A549 (cell line): ENCODE data around the gene FAM89B. TPM values are rescaled to one million over a fixed set of nuclear protein-coding genes. Genes with fewer than 3 reads are reported as not detected.

ENCODE experiments used
- ATAC-seq, 2 experiments: fragments of 200-7000 bp in 1 of 2; fragments of >200 bp in 1 of 2; cut with Nextera tagmentation in 1 of 2; cut with Tn5 transposase in 1 of 2; 3 replicates each; pipeline versions ENCODE4 v1.8.0 to v1.9.1; 2018 to 2020; ENCODE audit warnings: mild to moderate bottlenecking in 1 of 2, moderate library complexity in 1 of 2
- CTCF ChIA-PET: fragments of 300-600 bp; sonication (Branson Sonifier 250); formaldehyde crosslinking; extraction: SDS; loops from one replicate; lab custom pipeline; 2021; ENCODE audit warnings: antibody characterized with exemption, inconsistent platforms; lab: Yijun Ruan, JAX
- POLR2A ChIA-PET: fragments of 350-600 bp; formaldehyde crosslinking; extraction: SDS; loops from one replicate; lab custom pipeline; 2021; ENCODE audit warnings: antibody characterized with exemption, inconsistent platforms; lab: Yijun Ruan, JAX
- DNase-seq, 2 experiments: peaks; one replicate each; pipeline versions ENCODE4 v3.0.0 to v3.0.0-alpha.2; 2011 to 2016; ENCODE audit warnings: low read depth in 1 of 2, low spot score in 1 of 2
- FAIRE-seq: peaks from 2 replicates; lab custom pipeline; 2011; peaks lifted over from hg19 to GRCh38; lab: Jason Lieb, UNC
- H3K27ac ChIP-seq, 2 experiments: fragments of >200 bp; sonication (Bioruptor Twin); formaldehyde crosslinking; 3 replicates each; pipeline ENCODE4 v1.5.1; 2016 to 2017
- H3K4me1 ChIP-seq: fragments of >200 bp; sonication (Bioruptor Twin); formaldehyde crosslinking; 3 replicates; pipeline ENCODE4 v1.6.1; 2016
- H3K4me2 ChIP-seq: fragments of >200 bp; sonication (Bioruptor Twin); formaldehyde crosslinking; 3 replicates; pipeline ENCODE4 v1.6.1; 2016
- H3K4me3 ChIP-seq: fragments of >200 bp; sonication (Bioruptor Twin); formaldehyde crosslinking; 3 replicates; pipeline ENCODE4 v1.5.1; 2016
- H3K9me3 ChIP-seq: fragments of >200 bp; sonication (Bioruptor Twin); formaldehyde crosslinking; 3 replicates; pipeline ENCODE4 v1.6.1; 2016
- BHLHE40 ChIP-seq: IDR thresholded peaks from 2 replicates; pipeline ENCODE4 v1.6.1; 2012; ENCODE audit warnings: low read depth, low read length, inconsistent platforms
- CEBPB ChIP-seq, 2 experiments: fragments of >200 bp in 1 of 2; sonication (Bioruptor Twin) in 1 of 2; formaldehyde crosslinking in 1 of 2; IDR thresholded peaks; 2 replicates each; pipeline ENCODE4 v1.6.1; 2012 to 2016
- EHMT2 ChIP-seq: fragments of 200-600 bp; sonication (generic); IDR thresholded peaks from 2 replicates; pipeline ENCODE4 v1.6.1; 2016; ENCODE audit warnings: antibody characterized with exemption, low read depth, mild to moderate bottlenecking, moderate library complexity
- GATA3 ChIP-seq: IDR thresholded peaks from 2 replicates; pipeline ENCODE4 v1.6.1; 2012; ENCODE audit warnings: borderline replicate concordance
- HEYL ChIP-seq: fragments of 250-450 bp; sonication (Bioruptor Pico); IDR thresholded peaks from 2 replicates; pipeline ENCODE4 v1.8.0; 2021; ENCODE audit warnings: mild to moderate bottlenecking, moderate library complexity
- JUN ChIP-seq, 2 experiments: fragments of >200 bp; sonication (Bioruptor Twin); formaldehyde crosslinking; IDR thresholded peaks; 2 replicates in 1 of 2; 3 replicates in 1 of 2; pipeline ENCODE4 v1.6.1; 2016 to 2017
- MYC ChIP-seq: IDR thresholded peaks from 2 replicates; pipeline ENCODE4 v1.6.1; 2012; ENCODE audit warnings: mild to moderate bottlenecking, inconsistent platforms, low read length, improper control_type of control experiment, borderline replicate concordance
- PHF8 ChIP-seq: fragments of 200-600 bp; sonication (generic); IDR thresholded peaks from 2 replicates; pipeline ENCODE4 v1.6.1; 2016; ENCODE audit warnings: low read depth, mild to moderate bottlenecking, antibody characterized with exemption, moderate library complexity, borderline replicate concordance
- POLR2A ChIP-seq: IDR thresholded peaks from 2 replicates; pipeline ENCODE4 v1.6.1; 2012; ENCODE audit warnings: mild to moderate bottlenecking, low read length
- RAD21 ChIP-seq, 2 experiments: fragments of >200 bp in 1 of 2; sonication (Bioruptor Twin) in 1 of 2; formaldehyde crosslinking in 1 of 2; IDR thresholded peaks in 1 of 2; conservative IDR thresholded peaks in 1 of 2; 2 replicates in 1 of 2; 3 replicates in 1 of 2; pipeline ENCODE4 v1.6.1; 2012 to 2018; ENCODE audit warnings: inconsistent platforms in 1 of 2
- RARB ChIP-seq: fragments of 250-450 bp; sonication (Bioruptor Pico); IDR thresholded peaks from 2 replicates; pipeline ENCODE4 v1.8.0; 2021; ENCODE audit warnings: mild to moderate bottlenecking, moderate library complexity
- RFX5 ChIP-seq: fragments of 450-650 bp; IDR thresholded peaks from 2 replicates; pipeline ENCODE4 v1.7.1; 2014; ENCODE audit warnings: antibody characterized with exemption, mild to moderate bottlenecking, moderate library complexity
- RNF2 ChIP-seq: fragments of 200-600 bp; sonication (generic); IDR thresholded peaks from 2 replicates; pipeline ENCODE4 v1.6.1; 2016; ENCODE audit warnings: low read depth, mild to moderate bottlenecking, antibody characterized with exemption, moderate library complexity, borderline replicate concordance
- SMC3 ChIP-seq: fragments of >200 bp; sonication (Bioruptor Twin); formaldehyde crosslinking; IDR thresholded peaks from 3 replicates; pipeline ENCODE4 v1.6.1; 2018; ENCODE audit warnings: inconsistent platforms
- SREBF2 ChIP-seq: fragments of 450-650 bp; IDR thresholded peaks from 2 replicates; pipeline ENCODE4 v1.6.1; 2014; ENCODE audit warnings: mild to moderate bottlenecking, moderate library complexity
- TFCP2L1 ChIP-seq: fragments of 250-450 bp; sonication (Bioruptor Pico); IDR thresholded peaks from 2 replicates; pipeline ENCODE4 v1.5.0; 2021; ENCODE audit warnings: mild to moderate bottlenecking
- ZFP36 ChIP-seq: fragments of 450-650 bp; IDR thresholded peaks from 2 replicates; pipeline ENCODE4 v1.6.1; 2014; ENCODE audit warnings: borderline replicate concordance; ENCODE audit not compliant: partially characterized antibody
- ZSCAN20 ChIP-seq: fragments of 250-450 bp; sonication (Bioruptor Pico); IDR thresholded peaks from 2 replicates; pipeline ENCODE4 v1.8.0; 2022; ENCODE audit warnings: mild to moderate bottlenecking, moderate library complexity
- WGBS: methylation state at CpG from one replicate; pipeline ENCODE4 v1.1.6; 2017; ENCODE audit errors: missing lambda C conversion rate; 5-methylcytosine and 5-hydroxymethylcytosine counted together
- polyA plus RNA-seq, 4 experiments: library from polyadenylated mRNA; depleted of rRNA in 3 of 4; stranded (reverse); fragments of >200 nt; fragmentation: RNase III in 1 of 4; extraction: RNeasy Plus Mini Kit Qiagen cat#74134 plus additional on column Dnase treatment in 1 of 4; gene quantifications; 2 replicates in 3 of 4; 3 replicates in 1 of 4; pipeline ENCODE4 v1.2.3, GENCODE V29; 2011 to 2017
- TF ChIP-seq, protein P1 (sequence below): fragments of >200 bp; sonication (Bioruptor Twin); formaldehyde crosslinking; IDR thresholded peaks from 2 replicates; pipeline ENCODE4 v1.6.1; 2016
- TF ChIP-seq, protein P2 (sequence below): fragments of >200 bp; sonication (Bioruptor Twin); formaldehyde crosslinking; IDR thresholded peaks from 3 replicates; pipeline ENCODE4 v1.5.1; 2016
- TF ChIP-seq, protein P3 (sequence below): IDR thresholded peaks from 2 replicates; pipeline ENCODE4 v1.6.1; 2012
- TF ChIP-seq, protein P4 (sequence below): fragments of 150-350 bp; IDR thresholded peaks from 2 replicates; pipeline ENCODE4 v1.6.1; 2014; ENCODE audit warnings: low read depth, mild to moderate bottlenecking, low read length
- TF ChIP-seq, protein P5 (sequence below): fragments of 200-600 bp; sonication (generic); IDR thresholded peaks from 2 replicates; pipeline ENCODE4 v1.6.1; 2016; ENCODE audit warnings: antibody characterized with exemption, mild to moderate bottlenecking, moderate library complexity

FAM89B gene
- polyA plus RNA-seq, 2 of the 4 experiments (the other 2 are of a cell fraction), result 13.5 to 23.9 TPM

DNA sequence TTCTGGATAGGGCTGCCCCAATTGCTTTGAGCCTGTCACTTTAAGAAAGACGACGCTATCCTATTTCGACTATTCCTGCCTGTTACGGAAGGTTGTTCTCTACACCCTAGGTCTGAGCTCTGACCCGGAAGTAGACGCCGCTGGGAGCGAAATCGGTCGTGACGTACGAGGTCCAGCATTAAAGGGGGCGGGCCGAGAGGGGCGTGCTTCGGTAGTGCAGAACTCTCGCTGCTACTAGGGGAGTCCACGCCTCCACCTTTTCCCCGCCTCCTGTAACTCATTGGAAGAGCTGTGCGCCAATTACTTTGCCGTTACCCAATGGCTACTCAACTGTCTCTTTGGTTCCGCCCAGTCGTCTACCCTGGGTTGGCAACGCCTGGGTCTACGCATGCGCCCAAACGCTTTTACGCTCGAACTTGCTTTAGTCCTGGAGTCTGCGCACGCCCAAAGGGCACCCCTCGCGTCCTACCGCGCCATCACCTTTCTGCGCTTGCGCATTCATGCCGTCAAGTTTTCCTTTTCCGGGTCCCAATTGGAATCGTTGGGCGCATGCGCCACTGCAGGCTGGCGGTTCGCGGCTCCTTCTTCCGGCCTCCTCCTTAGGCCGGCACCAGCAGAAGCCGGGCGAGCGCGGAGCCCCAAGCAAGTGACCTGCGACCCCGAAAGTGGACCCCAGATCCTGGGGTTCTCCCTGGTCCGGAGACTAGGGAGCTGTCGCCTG, 43.1 kb downstream of the FAM89B start, which contains the start of gene PCNX3 (continued):
- no peak for TF ChIP-seq ZFP36
- no peak for TF ChIP-seq CEBPB (IDR thresholded peaks at IDR 0.05)
- TF ChIP-seq, protein P1, sequence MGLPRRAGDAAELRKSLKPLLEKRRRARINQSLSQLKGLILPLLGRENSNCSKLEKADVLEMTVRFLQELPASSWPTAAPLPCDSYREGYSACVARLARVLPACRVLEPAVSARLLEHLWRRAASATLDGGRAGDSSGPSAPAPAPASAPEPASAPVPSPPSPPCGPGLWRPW, result no peak
- TF ChIP-seq, protein P2, sequence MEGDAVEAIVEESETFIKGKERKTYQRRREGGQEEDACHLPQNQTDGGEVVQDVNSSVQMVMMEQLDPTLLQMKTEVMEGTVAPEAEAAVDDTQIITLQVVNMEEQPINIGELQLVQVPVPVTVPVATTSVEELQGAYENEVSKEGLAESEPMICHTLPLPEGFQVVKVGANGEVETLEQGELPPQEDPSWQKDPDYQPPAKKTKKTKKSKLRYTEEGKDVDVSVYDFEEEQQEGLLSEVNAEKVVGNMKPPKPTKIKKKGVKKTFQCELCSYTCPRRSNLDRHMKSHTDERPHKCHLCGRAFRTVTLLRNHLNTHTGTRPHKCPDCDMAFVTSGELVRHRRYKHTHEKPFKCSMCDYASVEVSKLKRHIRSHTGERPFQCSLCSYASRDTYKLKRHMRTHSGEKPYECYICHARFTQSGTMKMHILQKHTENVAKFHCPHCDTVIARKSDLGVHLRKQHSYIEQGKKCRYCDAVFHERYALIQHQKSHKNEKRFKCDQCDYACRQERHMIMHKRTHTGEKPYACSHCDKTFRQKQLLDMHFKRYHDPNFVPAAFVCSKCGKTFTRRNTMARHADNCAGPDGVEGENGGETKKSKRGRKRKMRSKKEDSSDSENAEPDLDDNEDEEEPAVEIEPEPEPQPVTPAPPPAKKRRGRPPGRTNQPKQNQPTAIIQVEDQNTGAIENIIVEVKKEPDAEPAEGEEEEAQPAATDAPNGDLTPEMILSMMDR, result no peak
- TF ChIP-seq EHMT2, result no peak
- TF ChIP-seq, protein P3, sequence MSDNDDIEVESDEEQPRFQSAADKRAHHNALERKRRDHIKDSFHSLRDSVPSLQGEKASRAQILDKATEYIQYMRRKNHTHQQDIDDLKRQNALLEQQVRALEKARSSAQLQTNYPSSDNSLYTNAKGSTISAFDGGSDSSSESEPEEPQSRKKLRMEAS, result peak; percentile 86
- no peak for TF ChIP-seq RARB (CRISPR knock-in tag)

DNA sequence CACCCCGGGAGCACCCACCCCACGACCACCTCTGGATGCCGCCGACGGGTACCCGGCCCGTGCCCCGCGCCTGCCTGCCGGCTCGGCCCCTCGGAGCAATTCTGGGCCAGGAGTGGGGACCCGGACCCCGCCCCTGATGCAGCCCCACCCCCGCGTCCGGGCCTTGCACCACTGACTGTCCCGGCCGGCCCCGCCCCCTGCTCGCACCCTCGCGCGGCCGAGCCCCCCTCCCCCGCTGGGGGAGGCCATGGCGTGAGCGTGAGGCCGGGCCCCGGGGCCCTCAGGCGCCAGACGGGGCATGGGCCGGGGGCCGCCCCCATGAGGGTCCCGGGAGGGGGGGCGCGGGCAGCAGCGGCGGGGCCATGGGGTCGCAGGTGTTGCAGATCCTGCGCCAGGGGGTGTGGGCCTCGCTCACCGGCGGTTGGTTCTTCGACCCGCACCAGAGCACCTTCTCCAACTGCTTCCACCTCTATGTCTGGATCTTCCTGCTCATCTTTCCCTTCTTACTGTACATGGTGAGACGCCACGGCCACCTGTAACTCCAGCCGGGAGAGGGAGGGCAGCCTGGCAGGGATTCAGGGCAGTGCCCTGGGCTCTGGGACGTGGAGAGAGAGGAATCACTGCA, 43.7 kb downstream of the FAM89B start:
- POLR2A ChIA-PET, result interaction anchor here (0.7 to 1.4 kb wide), 15 partner anchors 13 to 386 kb away, joined by 3 to 9 read pairs (median 4); partner anchors contain the start of genes BANF1, EIF1AD, FAM89B and FIBP

DNA sequence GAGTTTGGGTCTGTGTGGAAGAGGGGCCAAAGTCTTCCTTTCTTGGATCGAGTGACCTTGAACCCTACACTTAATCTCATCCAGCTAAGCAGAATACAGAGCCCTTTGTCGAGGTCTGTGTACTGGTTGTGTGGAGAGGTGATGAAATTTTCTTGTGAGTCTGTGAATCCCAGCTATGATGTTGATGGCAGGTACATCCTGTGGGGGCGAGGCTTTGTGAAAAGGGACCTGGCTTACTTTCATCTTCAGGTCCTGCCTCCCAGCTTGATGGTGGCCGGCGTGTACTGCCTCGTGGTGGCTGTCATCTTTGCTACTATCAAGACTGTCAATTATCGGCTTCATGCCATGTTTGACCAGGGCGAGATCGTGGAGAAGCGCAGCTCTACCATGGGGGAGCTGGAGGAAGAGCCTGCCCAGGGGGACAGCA, 44.2 kb downstream of the FAM89B start:
- WGBS, result 59% methylated on average over 9 of the region's 10 CpGs
- Histone ChIP-seq H3K9me3 (no peaks in the 10 kb centered on the region), H3K4me1 (peaks cover 28% of the 10 kb centered on the region), H3K27ac (peak overlapping the region; percentile 86 to 98), H3K4me2 (peak overlapping the region; percentile 98), H3K4me3 (peak overlapping the region; percentile 87)
- FAIRE-seq (no peak), DNase-seq (no peak), ATAC-seq (no peak)
- ChIA-PET POLR2A (no interaction called here), CTCF (interaction anchor here (1.0 to 1.7 kb wide), 5 partner anchors 10 to 406 kb away, joined by 3 to 17 read pairs (median 4); no protein-coding TSS in a partner anchor)
- TF ChIP-seq, protein P4, sequence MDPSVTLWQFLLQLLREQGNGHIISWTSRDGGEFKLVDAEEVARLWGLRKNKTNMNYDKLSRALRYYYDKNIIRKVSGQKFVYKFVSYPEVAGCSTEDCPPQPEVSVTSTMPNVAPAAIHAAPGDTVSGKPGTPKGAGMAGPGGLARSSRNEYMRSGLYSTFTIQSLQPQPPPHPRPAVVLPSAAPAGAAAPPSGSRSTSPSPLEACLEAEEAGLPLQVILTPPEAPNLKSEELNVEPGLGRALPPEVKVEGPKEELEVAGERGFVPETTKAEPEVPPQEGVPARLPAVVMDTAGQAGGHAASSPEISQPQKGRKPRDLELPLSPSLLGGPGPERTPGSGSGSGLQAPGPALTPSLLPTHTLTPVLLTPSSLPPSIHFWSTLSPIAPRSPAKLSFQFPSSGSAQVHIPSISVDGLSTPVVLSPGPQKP, result no peak
- TF ChIP-seq RAD21 (conservative IDR thresholded peaks at IDR 0.05 in 1 of 2, IDR thresholded peaks at IDR 0.05 in 1 of 2) (no peak), MYC (no peak), ZSCAN20 (CRISPR knock-in tag) (no peak), RFX5 (no peak), PHF8 (no peak), BHLHE40 (no peak), SMC3 (no peak), SREBF2 (no peak), CEBPB (IDR thresholded peaks at IDR 0.05) (no peak), TFCP2L1 (CRISPR knock-in tag) (no peak), POLR2A (no peak), HEYL (CRISPR knock-in tag) (no peak), GATA3 (no peak), EHMT2 (no peak)
- TF ChIP-seq, protein P3, result no peak
- TF ChIP-seq, protein P5, sequence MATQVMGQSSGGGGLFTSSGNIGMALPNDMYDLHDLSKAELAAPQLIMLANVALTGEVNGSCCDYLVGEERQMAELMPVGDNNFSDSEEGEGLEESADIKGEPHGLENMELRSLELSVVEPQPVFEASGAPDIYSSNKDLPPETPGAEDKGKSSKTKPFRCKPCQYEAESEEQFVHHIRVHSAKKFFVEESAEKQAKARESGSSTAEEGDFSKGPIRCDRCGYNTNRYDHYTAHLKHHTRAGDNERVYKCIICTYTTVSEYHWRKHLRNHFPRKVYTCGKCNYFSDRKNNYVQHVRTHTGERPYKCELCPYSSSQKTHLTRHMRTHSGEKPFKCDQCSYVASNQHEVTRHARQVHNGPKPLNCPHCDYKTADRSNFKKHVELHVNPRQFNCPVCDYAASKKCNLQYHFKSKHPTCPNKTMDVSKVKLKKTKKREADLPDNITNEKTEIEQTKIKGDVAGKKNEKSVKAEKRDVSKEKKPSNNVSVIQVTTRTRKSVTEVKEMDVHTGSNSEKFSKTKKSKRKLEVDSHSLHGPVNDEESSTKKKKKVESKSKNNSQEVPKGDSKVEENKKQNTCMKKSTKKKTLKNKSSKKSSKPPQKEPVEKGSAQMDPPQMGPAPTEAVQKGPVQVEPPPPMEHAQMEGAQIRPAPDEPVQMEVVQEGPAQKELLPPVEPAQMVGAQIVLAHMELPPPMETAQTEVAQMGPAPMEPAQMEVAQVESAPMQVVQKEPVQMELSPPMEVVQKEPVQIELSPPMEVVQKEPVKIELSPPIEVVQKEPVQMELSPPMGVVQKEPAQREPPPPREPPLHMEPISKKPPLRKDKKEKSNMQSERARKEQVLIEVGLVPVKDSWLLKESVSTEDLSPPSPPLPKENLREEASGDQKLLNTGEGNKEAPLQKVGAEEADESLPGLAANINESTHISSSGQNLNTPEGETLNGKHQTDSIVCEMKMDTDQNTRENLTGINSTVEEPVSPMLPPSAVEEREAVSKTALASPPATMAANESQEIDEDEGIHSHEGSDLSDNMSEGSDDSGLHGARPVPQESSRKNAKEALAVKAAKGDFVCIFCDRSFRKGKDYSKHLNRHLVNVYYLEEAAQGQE, result no peak

More for the DNA sequence above, 43.7 kb downstream of the FAM89B start:
- Histone ChIP-seq H3K27ac (peak overlapping the region; percentile 86 to 98), H3K4me2 (peak overlapping the region; percentile 98), H3K4me3 (peak overlapping the region; percentile 87), H3K4me1 (peaks cover 33% of the 10 kb centered on the region), H3K9me3 (no peaks in the 10 kb centered on the region)
- ATAC-seq (peak in 1 of 2 experiments; percentile 2; a peak in 1 of 6 replicates), FAIRE-seq (no peak), DNase-seq (peak; percentile 46 to 47)
- CTCF ChIA-PET, result interaction anchor here (0.9 to 20.1 kb wide), 8 partner anchors 10 to 406 kb away, joined by 3 to 249 read pairs (median 6); partner anchors contain the start of genes FAM89B and KCNK7
- no peak for TF ChIP-seq RNF2
- TF ChIP-seq JUN (IDR thresholded peaks at IDR 0.05), result peak in 1 of 2 experiments; percentile 16; a peak in 2 of 5 replicates
- 0% methylated on average over 11 of the region's 50 CpGs for WGBS
